Activated T-helper 1 cell treated with Interleukin-2 at 50 U/mL for 16 hours (primary cell): ENCODE results near the gene MBNL2.

Experiments
- DNase-seq: peaks from one replicate; pipeline ENCODE4 v3.0.0-alpha.2; 2020; ENCODE audit warnings: low read depth

MBNL2 gene

GRCh38 chr13:97212004-97212403 is 10.1 kb upstream of the MBNL2 start:
- no peak for DNase-seq

DNA sequence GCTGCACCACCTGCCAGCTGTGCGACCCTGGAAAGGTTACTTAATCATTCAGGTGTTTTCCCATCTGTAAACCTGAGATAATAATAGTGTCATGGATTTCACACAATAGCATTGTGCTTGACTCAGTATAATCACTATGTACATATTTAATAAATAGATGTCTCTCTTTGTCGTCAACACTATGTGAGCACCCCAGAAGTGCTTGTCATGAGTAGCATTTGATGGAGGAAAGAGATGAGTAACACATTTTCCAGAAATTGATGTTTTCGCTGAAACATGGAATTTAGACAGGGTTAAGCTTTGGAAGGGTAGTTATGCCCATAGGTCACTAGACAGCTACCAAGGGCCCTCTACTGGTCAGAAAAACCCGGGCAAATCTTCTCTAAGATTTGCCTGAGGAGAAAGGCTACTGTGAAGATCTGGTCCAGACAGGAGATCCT is 9.5 kb upstream of the MBNL2 start:
- no peak for DNase-seq

DNA sequence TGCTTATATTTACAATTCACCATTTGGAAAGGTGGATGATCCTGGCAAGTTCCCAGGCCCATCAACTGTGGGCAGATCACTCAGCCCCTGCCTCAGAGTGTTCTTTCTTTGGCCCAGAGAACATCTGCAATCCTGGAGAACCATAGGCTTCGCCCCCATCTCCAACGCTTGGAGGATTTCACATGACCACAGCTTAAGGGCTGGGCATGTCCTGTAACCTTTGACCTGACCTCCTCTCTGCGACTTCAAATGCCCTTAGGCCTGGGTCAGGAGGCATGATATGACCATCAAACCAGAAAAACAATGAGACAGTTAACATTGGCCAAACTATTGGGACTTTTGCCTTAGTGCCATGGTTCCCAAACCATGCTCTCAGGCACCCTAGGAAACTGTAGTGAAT is 7.2 kb upstream of the MBNL2 start:
- no peak for DNase-seq

DNA sequence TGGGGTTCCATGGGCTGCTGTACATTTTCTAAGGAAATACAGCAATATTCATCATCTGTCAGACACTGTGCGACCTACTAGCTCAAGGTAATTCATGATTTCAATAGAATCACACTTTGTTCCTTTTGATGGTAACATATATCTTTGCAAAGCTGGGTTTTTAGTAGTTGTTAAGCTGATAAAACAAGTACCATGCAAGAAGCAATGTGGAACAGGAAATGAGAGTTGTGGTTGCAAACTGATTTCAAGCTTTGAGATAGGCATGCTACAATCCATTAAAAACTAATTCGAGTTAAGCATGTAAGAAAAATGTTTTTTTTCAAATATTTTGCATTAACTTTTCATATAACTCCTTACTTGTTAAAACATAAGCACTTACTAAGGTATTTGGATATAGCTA is 6.8 kb upstream of the MBNL2 start:
- DNase-seq = no peak

GRCh38 chr13:97219226-97219625 is 2.9 kb upstream of the MBNL2 start:
- no peak for DNase-seq

DNA sequence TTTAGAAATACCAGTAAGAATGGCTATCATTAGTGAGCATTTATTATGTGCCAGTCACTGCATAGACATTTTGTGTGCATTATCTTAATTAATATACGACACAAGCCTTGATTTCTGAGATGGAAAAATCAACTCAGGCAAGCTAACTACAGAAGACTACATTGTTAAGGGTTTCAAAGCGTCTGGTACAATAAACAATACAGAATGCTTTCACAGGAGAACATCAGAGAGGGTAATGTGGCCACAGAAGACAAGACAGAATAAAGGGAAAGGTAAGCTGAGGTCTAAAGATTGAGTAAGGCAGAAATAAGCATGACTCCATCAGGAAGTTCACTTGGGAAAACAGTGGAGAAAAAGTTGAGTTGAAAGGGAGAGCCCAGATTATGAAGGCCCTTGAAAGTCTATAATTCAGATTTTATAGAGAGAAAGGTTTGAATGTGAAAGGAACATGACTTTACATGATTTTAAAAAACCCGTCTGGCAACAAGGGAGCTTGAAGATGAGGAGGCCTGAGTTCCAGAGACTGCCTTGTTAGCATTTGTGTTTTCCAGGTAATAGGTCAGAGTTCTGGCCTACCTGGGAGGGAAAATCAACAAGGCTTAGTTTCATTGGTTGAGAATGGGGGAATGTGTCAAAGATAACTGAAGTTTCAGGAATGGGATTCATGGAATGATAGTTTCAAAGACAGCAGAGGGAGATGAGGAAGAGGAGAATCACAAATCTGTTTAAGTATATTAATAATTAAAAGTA is 1.8 kb upstream of the MBNL2 start:
- no peak for DNase-seq

DNA sequence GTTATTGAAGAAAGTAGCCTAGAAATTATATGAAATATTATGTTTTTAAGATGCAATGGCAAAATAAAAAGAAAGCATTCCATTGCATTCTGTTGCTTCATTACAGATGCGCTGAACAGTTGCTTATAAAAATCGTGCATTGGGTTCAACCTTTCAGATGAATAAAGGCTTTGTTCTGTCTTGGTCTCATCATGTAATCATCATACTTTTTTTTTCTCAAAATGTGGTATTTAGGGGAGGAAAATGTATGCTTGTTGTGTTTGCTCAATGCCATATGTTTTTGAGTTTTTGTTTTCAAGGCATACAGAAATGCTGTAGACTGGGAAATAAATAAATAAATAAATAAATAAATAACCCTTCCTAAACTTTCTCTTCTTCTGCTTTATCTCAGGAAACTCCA is 1.1 kb upstream of the MBNL2 start:
- DNase-seq = no peak

DNA sequence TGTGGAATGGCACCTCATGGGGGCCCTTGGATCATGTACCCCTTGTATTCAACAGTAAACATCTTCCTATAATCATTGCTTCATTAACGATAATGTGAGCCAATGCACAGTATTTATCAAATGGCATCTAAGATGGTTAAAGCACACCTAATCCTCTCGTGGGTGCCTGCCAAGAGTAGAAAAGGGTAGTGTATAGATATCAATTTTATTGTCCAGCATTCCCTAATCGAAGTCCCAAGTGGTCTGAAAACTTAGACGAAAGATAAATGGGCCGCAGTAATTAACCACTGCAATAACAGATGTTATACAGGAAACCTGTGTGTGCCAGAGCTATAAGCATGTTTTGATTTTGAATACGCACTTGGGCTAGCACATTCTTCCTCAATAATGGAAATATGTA is 667 bp upstream of the MBNL2 start:
- no peak for DNase-seq

DNA sequence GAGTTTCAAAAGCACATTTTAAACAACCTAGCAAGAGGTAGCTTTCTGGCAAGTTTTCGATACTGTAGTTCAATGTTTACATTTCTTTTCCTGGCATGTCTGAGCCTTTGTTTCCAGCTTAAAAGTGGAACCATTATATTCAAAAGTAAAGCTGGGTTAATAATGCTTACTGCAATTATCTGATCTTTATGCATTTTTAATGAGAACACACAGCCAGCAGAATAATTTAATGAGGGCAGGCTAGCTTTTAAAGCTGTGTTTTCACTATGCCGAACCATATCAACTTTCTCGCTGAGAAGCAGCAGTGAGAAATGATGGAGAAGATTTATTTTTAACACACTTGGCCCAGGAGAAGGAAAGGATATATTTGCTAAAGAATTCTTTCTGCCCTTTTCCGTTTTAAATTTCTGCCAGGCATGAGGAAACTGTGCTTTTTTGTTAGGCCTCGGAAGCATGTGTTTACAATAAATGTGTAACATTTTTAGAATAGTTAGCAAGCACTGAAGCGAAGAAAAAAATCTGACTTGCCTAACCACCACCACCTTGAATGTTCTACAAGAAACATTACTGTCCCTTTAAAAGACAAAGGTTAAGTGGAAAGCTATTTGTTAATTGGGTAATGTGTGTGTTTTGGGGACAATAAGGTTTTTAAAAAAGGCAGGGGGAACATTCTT is 1.0 kb downstream of the MBNL2 start:
- DNase-seq = no peak

GRCh38 chr13:97223711-97224541 is 1.8 kb downstream of the MBNL2 start:
- no peak for DNase-seq

DNA sequence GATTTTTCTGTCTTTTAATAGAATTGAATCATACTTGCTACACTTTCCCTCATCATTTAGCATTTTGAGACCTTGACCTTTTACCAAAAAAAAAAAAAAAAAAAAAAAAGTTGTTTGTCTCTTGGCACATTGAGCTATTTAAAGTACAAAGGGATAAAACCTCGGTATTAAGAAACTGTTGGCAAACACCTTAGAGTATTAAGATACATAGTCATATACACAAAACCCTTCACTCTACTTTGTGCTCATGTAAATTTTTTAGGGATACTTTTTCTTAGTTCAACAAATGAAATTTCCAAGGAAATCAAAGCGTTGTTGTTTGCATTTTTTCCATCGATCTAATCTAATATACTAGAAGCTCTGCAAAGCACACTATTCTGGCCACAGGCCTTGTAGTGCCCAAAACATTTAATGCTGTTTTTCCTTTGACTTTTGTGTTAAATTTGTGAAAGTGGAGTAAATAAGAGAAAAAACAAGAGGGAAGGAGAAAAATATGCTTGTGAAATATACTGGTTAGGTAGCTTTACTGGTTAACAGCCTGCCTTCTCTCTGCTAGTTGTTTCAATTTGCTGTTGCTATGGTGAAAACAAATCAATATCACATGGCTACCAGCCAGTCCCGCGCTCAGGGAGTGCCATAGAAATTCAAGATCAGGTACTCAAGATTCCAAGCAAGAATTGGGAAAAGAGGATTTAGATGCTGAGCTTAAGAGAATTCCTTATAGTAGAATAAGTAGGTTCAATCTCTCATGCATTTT is 2.6 kb downstream of the MBNL2 start:
- DNase-seq = no peak

DNA sequence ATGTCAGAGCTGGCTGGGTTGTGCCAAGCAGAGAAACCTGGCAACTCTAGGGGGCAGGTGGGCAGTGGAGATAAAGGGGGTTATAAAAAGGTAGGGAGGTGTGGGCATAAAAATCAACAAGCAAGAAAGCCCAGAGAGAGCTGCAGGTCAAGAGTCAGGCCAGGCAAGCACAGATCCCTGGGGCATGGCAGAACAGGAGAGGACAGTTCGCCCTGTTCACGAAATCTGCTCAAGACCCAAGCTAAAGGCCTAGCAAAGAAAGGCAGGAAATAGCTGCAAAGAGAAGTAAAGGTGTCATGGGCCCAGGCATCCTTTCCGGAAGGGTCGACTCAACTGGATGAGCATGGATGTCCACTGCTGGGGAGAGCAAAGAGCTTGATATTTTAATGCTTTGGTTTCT is 3.4 kb downstream of the MBNL2 start:
- DNase-seq = no peak

DNA sequence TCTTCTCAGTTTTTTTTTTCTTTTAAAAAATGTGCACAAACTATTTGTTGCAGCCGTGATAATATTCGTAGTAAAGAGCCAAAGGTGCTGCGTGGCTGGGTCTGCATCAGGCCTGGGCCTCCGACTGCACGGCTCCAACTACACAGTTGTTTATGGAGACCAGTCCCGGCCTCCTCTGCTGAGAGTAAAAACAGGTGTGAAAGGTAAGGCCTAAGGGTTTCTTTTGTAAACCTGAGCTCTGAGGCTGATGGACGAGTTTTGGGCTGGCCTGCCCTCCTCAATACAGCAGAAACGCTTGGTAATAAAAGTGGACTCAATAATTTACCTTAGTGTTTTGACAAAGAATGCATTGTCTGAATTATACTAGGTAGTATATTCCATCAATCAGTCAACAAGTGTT is 3.9 kb downstream of the MBNL2 start:
- DNase-seq = no peak

DNA sequence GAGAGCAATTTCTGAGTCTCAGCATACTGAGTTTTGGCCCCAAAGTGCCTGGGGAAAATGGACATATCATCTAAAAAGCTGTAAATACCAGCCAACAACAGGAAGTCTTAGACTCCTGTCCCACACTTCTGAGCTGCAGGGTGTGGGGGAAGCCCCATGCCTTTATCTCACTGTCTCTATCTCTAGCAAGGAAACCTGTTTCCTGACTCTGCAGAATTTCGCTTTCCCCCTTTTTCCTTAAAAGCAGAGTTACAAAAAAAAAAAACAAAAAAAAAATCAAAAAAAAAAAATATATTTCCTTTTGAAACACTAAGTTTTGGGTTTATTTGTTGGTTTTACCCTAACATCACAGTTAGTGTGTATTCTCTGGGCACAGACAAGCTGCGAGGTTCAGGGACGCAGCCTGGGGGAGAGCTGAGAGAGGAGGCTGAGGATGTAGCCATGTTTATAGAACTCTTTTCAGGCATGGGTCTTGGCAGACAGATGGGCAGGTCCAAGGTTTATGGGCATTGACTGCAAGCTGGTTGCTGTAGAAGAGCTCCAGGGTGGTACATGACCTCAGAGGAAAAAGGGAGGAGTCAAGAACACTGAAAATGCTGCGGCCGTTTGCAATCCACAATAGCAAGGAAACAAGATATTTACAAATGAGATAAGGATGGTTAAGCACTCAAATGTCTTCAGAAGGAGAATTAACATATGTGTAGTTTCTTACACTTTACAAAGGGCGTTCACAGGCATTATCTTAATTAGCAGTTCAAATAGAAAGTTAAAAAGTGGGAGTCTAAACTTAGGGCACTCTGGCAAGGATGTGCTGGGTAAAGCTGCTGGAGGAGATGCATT is 4.9 kb downstream of the MBNL2 start:
- no peak for DNase-seq

GRCh38 chr13:97228850-97229521 is 6.9 kb downstream of the MBNL2 start:
- no peak for DNase-seq

GRCh38 chr13:97229699-97230098 is 7.6 kb downstream of the MBNL2 start:
- no peak for DNase-seq

DNA sequence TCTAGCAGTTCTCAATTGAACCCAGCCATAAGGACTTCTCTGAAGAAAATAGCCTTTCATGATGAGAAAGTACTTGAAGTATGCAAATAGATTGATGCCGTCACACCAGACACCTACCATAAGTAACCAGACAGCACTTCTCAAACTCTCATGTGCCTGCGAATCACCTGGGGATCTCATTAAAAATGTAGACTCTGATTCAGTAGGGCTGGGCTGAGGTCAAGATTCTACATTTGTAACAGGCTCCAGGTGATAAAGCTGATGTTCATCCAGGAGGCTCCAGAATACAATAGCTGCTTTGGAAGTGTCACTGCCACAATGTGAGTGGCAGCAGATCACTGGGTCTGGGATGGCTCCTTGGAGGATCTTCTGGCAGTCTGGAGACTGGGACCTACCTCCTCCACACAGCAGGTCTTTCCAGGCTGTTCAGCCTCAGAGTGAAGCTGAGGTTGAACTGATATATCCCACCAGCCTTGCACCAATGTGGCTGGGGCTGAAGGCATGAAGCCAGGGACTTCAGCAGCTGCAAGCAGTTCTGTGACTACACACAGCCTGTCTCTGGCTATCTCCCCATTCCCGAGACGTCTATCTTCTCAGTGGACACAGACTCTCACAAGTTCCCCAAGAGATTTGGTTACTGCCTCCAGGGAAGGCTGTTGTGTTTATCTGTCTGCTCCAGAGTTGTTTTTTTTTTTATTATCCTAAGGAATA is 9.1 kb downstream of the MBNL2 start:
- DNase-seq = no peak

DNA sequence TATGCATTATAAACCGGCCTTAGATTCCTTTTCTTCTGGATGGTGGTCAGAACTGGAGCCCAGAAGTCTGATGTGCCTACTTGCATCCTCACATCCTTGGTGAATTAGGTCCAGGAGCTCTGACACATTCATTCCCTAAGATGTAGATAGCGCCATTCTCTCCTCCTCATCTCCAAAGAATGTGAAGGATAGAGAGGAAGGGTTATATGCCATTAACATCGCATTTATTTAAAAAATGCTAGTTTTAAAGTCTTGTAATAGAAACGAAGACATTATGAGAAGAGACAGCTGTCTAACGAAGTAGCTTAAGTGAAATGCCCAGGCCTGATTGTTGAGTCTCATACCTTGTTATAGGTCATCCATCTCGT is 9.7 kb downstream of the MBNL2 start:
- no peak for DNase-seq

GRCh38 chr13:97233499-97233898 is 11.4 kb downstream of the MBNL2 start:
- no peak for DNase-seq

DNA sequence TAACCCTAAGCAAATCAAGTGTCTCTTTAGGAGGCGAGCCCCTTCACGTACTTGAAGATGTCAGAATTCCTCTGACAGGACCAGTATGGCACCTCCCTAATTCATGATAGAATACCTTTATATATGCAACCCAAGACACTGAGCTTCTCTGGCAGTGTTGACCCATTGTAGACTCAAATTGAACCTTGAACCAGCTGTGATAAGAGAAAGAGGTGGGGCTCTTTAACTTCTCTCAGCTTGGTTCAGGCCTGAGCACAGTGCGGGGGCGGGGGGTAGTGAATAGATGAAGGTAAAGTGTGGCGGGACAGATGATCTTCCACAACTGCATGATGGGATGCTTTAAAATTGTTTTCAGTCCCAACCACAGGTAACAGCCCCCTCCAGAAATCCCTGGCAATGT is 12.1 kb downstream of the MBNL2 start:
- DNase-seq = no peak
